PC-3 (cell line): ENCODE measurements around the gene SMCO4.

Source experiments
- EZH2 ChIP-seq: fragments of 300-600 bp; sonication (generic); IDR thresholded peaks from one replicate; pipeline ENCODE4 v1.6.1; 2017; ENCODE audit warnings: antibody characterized with exemption, mild to moderate bottlenecking, low read length; ENCODE audit not compliant: unreplicated experiment
- EZH2phosphoT487 ChIP-seq: fragments of 300-600 bp; sonication (generic); IDR thresholded peaks from 2 replicates; pipeline ENCODE4 v1.6.1; 2018; ENCODE audit warnings: mild to moderate bottlenecking, antibody characterized with exemption, low read length, borderline replicate concordance
- TF ChIP-seq, protein P1 (sequence below): fragments of 300-600 bp; sonication (generic); conservative IDR thresholded peaks from 2 replicates; pipeline ENCODE4 v1.5.1; 2017; ENCODE audit warnings: antibody characterized with exemption, low read depth, mild to moderate bottlenecking, low read length

DNA sequence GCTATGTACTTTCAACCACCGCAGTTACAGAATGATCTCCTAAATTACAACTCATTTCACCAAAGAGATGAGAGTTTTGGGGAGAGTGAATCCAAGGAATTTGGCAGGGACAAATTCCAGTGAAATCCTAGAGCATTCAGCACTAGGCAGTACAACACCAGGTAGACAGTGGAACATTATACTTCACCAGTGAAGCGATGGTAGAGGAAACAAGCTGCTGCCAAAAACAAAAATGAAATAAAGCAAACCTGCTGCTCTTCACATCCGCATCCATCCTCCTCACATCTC is 16.9 kb downstream of the SMCO4 start:
- TF ChIP-seq, protein P1, sequence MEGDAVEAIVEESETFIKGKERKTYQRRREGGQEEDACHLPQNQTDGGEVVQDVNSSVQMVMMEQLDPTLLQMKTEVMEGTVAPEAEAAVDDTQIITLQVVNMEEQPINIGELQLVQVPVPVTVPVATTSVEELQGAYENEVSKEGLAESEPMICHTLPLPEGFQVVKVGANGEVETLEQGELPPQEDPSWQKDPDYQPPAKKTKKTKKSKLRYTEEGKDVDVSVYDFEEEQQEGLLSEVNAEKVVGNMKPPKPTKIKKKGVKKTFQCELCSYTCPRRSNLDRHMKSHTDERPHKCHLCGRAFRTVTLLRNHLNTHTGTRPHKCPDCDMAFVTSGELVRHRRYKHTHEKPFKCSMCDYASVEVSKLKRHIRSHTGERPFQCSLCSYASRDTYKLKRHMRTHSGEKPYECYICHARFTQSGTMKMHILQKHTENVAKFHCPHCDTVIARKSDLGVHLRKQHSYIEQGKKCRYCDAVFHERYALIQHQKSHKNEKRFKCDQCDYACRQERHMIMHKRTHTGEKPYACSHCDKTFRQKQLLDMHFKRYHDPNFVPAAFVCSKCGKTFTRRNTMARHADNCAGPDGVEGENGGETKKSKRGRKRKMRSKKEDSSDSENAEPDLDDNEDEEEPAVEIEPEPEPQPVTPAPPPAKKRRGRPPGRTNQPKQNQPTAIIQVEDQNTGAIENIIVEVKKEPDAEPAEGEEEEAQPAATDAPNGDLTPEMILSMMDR: no peak
- no peak for TF ChIP-seq EZH2
- TF ChIP-seq EZH2phosphoT487: no peak
